Mammary epithelial cell (primary cell): ENCODE results near the gene FER.

Source experiments
- CTCF ChIP-seq, 2 donors: IDR thresholded peaks in 1 of 2; conservative IDR thresholded peaks in 1 of 2; 2 replicates each; pipeline ENCODE4 v1.5.1; 2011 to 2012; ENCODE audit warnings: inconsistent platforms in 2 of 2, low read length in 2 of 2, mild to moderate bottlenecking in 2 of 2, control low read depth in 1 of 2, low read depth in 1 of 2; ENCODE audit not compliant: insufficient read depth in 1 of 2; ENCODE audit errors: extremely low read depth in 1 of 2
- EZH2 ChIP-seq: IDR thresholded peaks from 2 replicates; pipeline ENCODE4 v1.6.1; 2012; ENCODE audit warnings: low read length, inconsistent platforms, borderline replicate concordance

- no peak for TF ChIP-seq CTCF (conservative IDR thresholded peaks at IDR 0.05 in 1 of 2, IDR thresholded peaks at IDR 0.05 in 1 of 2; ENCODE audit: extremely low read depth in 1 of 2, insufficient read depth in 1 of 2, low read depth in 1 of 2, low read length in 2 of 2)
- no peak for TF ChIP-seq EZH2
Measured at GRCh38 chr5:108773330-108773729, 25.6 kb downstream of the FER start.
